Uterus (tissue), 4 donors: ENCODE results near the gene PLK5. TPM values are rescaled to one million over a fixed set of nuclear protein-coding genes. Genes with fewer than 3 reads are reported as not detected.
A peak's percentile ranks its signal among the peaks of the same experiment; 100 is the strongest.

ENCODE experiments used
- DNase-seq, 2 donors: peaks; one replicate each; pipeline ENCODE4 v3.0.0-alpha.2; 2019 to 2020
- H3K27ac ChIP-seq, 2 donors: fragments of 200-600 bp; sonication (generic); 1 replicate in 1 of 2; 2 replicates in 1 of 2; pipeline ENCODE4 v1.5.1; 2016 to 2018
- H3K27me3 ChIP-seq, 2 donors: fragments of 200-600 bp; sonication (generic); one replicate each; pipeline ENCODE4 v1.5.1; 2018 to 2019; ENCODE audit warnings: control low read depth in 1 of 2
- H3K36me3 ChIP-seq, 2 donors: fragments of 200-600 bp; sonication (generic); one replicate each; pipeline ENCODE4 v1.5.1; 2019; ENCODE audit warnings: control low read depth in 1 of 2
- H3K4me1 ChIP-seq, 2 donors: fragments of 200-600 bp; sonication (generic); one replicate each; pipeline ENCODE4 v1.5.1; 2018 to 2019; ENCODE audit warnings: control low read depth in 1 of 2
- H3K4me3 ChIP-seq, 2 donors: fragments of 200-600 bp; sonication (generic); 1 replicate in 1 of 2; 2 replicates in 1 of 2; pipeline ENCODE4 v1.5.1; 2018 to 2019; ENCODE audit warnings: mild to moderate bottlenecking in 1 of 2
- H3K9me3 ChIP-seq, 2 donors: fragments of 200-600 bp; sonication (generic); one replicate each; pipeline ENCODE4 v1.5.1; 2019; ENCODE audit warnings: control low read depth in 1 of 2
- CTCF ChIP-seq, 4 experiments: fragments of 200-600 bp in 2 of 4; fragments of 450-650 bp in 2 of 4; sonication (generic) in 2 of 4; IDR thresholded peaks; one replicate each; pipeline ENCODE4 v1.5.1; 2016 to 2019; ENCODE audit warnings: antibody characterized with exemption in 4 of 4, mild to moderate bottlenecking in 2 of 4, moderate library complexity in 1 of 4
- POLR2A ChIP-seq, 2 donors: fragments of 450-650 bp; IDR thresholded peaks; one replicate each; pipeline ENCODE4 v1.6.1; 2016; ENCODE audit warnings: antibody characterized with exemption in 2 of 2, mild to moderate bottlenecking in 1 of 2, moderate library complexity in 1 of 2
- intact Hi-C: fragments of 100-400 bp; cut with DNase I; formaldehyde crosslinking; loops from one replicate; pipeline ENCODE4 v1.15.1; 2023; ENCODE audit warnings: low total_unique reads
- total RNA-seq, 4 donors: library from RNA; depleted of rRNA in 3 of 4; stranded (reverse); fragments of >200 nt in 3 of 4; gene quantifications; one replicate each; pipeline versions ENCODE4 v1.1.0 to v1.2.4, GENCODE V29; 2014 to 2023
- donor health status: DM: yes; HTN: yes; CAD: no.

PLK5 gene
- total RNA-seq, 4 donors from 2014 or later: 0.21 to 2.7 TPM; not detected in 2

- no peak for TF ChIP-seq CTCF (IDR thresholded peaks at IDR 0.05)
- no peak for TF ChIP-seq POLR2A (IDR thresholded peaks at IDR 0.05)
- H3K4me3 ChIP-seq: no peak overlapping the region
- no peaks in the 10 kb centered on the region for H3K9me3 ChIP-seq
- H3K27ac ChIP-seq: peak overlapping the region; percentile 15 to 73
- H3K36me3 ChIP-seq: no peaks in the 10 kb centered on the region
- H3K27me3 ChIP-seq: no peaks in the 10 kb centered on the region
- H3K4me1 ChIP-seq: peaks cover 0 to 5% of the 10 kb centered on the region in 2 donors
- DNase-seq: peak; percentile 31 to 53
- intact Hi-C loops: loop anchor here (10.0 kb wide), 2 partner anchors 224 to 284 kb away; no protein-coding TSS in a partner anchor
These were observed 16.6 kb downstream of the PLK5 start for GRCh38 chr19:1540365-1540925.

- no peaks in the 10 kb centered on the region for H3K27me3 ChIP-seq
- H3K4me3 ChIP-seq: no peak overlapping the region
- no peaks in the 10 kb centered on the region for H3K36me3 ChIP-seq
- no peak for TF ChIP-seq POLR2A (IDR thresholded peaks at IDR 0.05)
- no peak for TF ChIP-seq CTCF (IDR thresholded peaks at IDR 0.05)
- H3K27ac ChIP-seq: no peak overlapping the region
- H3K9me3 ChIP-seq: no peaks in the 10 kb centered on the region
- intact Hi-C loops: loop anchor here (10.0 kb wide), 2 partner anchors 215 to 275 kb away; no protein-coding TSS in a partner anchor
- no peaks in the 10 kb centered on the region for H3K4me1 ChIP-seq
- no peak for DNase-seq
These were observed 25.6 kb downstream of the PLK5 start for GRCh38 chr19:1549332-1549945.

- intact Hi-C loops: no loop called here
- Histone ChIP-seq H3K9me3 (no peaks in the 10 kb centered on the region), H3K27me3 (no peaks in the 10 kb centered on the region), H3K27ac (no peak overlapping the region), H3K36me3 (no peaks in the 10 kb centered on the region), H3K4me3 (no peak overlapping the region), H3K4me1 (no peaks in the 10 kb centered on the region)
- no peak for TF ChIP-seq POLR2A (IDR thresholded peaks at IDR 0.05)
- no peak for TF ChIP-seq CTCF (IDR thresholded peaks at IDR 0.05)
- DNase-seq: no peak
These were observed 27.5 kb downstream of the PLK5 start for GRCh38 chr19:1551068-1552040.

- H3K9me3 ChIP-seq: no peaks in the 10 kb centered on the region
- no peak overlapping the region for H3K27ac ChIP-seq
- H3K4me1 ChIP-seq: no peaks in the 10 kb centered on the region
- no peaks in the 10 kb centered on the region for H3K36me3 ChIP-seq
- no peak for DNase-seq
- H3K27me3 ChIP-seq: no peaks in the 10 kb centered on the region
- TF ChIP-seq CTCF (IDR thresholded peaks at IDR 0.05) (no peak), POLR2A (IDR thresholded peaks at IDR 0.05) (no peak)
- H3K4me3 ChIP-seq: no peak overlapping the region
- intact Hi-C loops: no loop called here
These were observed 29.5 kb downstream of the PLK5 start for GRCh38 chr19:1553415-1553814.
